Liver (tissue), 9 donors: Measurements from ENCODE around the gene TEC. TPM values are rescaled to one million over a fixed set of nuclear protein-coding genes. Genes with fewer than 3 reads are reported as not detected.

Source experiments
- DNase-seq: peaks from one replicate; pipeline ENCODE4 v3.0.0-alpha.2; 2017; ENCODE audit warnings: low spot score
- H3K27ac ChIP-seq, 2 donors: one replicate each; pipeline ENCODE4 v1.7.0; 2013; ENCODE audit warnings: inconsistent platforms in 2 of 2, low read length in 2 of 2, control low read depth in 1 of 2, low read depth in 1 of 2, mild to moderate bottlenecking in 1 of 2
- H3K27me3 ChIP-seq, 4 donors: one replicate each; pipeline versions ENCODE4 v1.6.1 to v1.7.0; 2013; ENCODE audit warnings: low read length in 3 of 4, inconsistent platforms in 1 of 4, mild to moderate bottlenecking in 1 of 4, moderate library complexity in 1 of 4; ENCODE audit not compliant: control insufficient read depth in 4 of 4, insufficient read depth in 4 of 4
- H3K36me3 ChIP-seq, 4 donors: one replicate each; pipeline versions ENCODE4 v1.6.1 to v1.7.0; 2013; ENCODE audit warnings: low read length in 3 of 4, mild to moderate bottlenecking in 3 of 4, low read depth in 1 of 4, moderate library complexity in 1 of 4; ENCODE audit not compliant: control insufficient read depth in 4 of 4, insufficient read depth in 3 of 4
- H3K4me1 ChIP-seq, 4 donors: one replicate each; pipeline versions ENCODE4 v1.6.1 to v1.7.0; 2013; ENCODE audit warnings: low read length in 3 of 4, mild to moderate bottlenecking in 3 of 4, moderate library complexity in 1 of 4; ENCODE audit not compliant: control insufficient read depth in 4 of 4, insufficient read depth in 4 of 4
- H3K4me3 ChIP-seq, 3 donors: one replicate each; pipeline versions ENCODE4 v1.6.1 to v1.7.0; 2013; ENCODE audit warnings: low read length in 3 of 3, control low read depth in 1 of 3, low read depth in 1 of 3, mild to moderate bottlenecking in 1 of 3
- H3K9ac ChIP-seq, 2 donors: one replicate each; pipeline ENCODE4 v1.7.0; 2013; ENCODE audit warnings: low read length in 2 of 2, mild to moderate bottlenecking in 2 of 2, moderate library complexity in 2 of 2, control low read depth in 1 of 2, low read depth in 1 of 2
- H3K9me3 ChIP-seq, 4 donors: one replicate each; pipeline versions ENCODE4 v1.6.1 to v1.7.0; 2013; ENCODE audit warnings: low read length in 3 of 4; ENCODE audit not compliant: control insufficient read depth in 4 of 4
- ATF3 ChIP-seq: IDR thresholded peaks from 2 replicates; pipeline ENCODE4 v1.6.1; 2016; ENCODE audit warnings: antibody characterized with exemption
- CTCF ChIP-seq: fragments of 150-350 bp; IDR thresholded peaks from 2 replicates; pipeline ENCODE4 v1.5.1; 2017; ENCODE audit warnings: improper control_type of control experiment, low read depth, low read length; ENCODE audit not compliant: missing input control
- EGR1 ChIP-seq, 2 donors: IDR thresholded peaks; 2 replicates each; pipeline ENCODE4 v1.6.1; 2016 to 2018; ENCODE audit warnings: antibody characterized with exemption in 2 of 2, low read depth in 2 of 2
- FOXA1 ChIP-seq: IDR thresholded peaks from 2 replicates; pipeline ENCODE4 v1.6.1; 2016; ENCODE audit warnings: antibody characterized with exemption
- FOXA2 ChIP-seq: IDR thresholded peaks from 2 replicates; pipeline ENCODE4 v1.6.1; 2016; ENCODE audit warnings: antibody characterized with exemption
- GABPA ChIP-seq, 2 donors: IDR thresholded peaks in 1 of 2; conservative IDR thresholded peaks in 1 of 2; 2 replicates each; pipeline ENCODE4 v1.6.1; 2016; ENCODE audit warnings: antibody characterized with exemption in 2 of 2, mild to moderate bottlenecking in 1 of 2, moderate library complexity in 1 of 2
- HNF4A ChIP-seq, 2 donors: conservative IDR thresholded peaks; 2 replicates each; pipeline ENCODE4 v1.6.1; 2016; ENCODE audit warnings: antibody characterized with exemption in 2 of 2, mild to moderate bottlenecking in 2 of 2
- HNF4G ChIP-seq: IDR thresholded peaks from 2 replicates; pipeline ENCODE4 v1.6.1; 2016; ENCODE audit warnings: antibody characterized with exemption
- JUND ChIP-seq, 2 donors: IDR thresholded peaks; 2 replicates each; pipeline ENCODE4 v1.6.1; 2016; ENCODE audit warnings: antibody characterized with exemption in 2 of 2
- MAX ChIP-seq: IDR thresholded peaks from 2 replicates; pipeline ENCODE4 v1.6.1; 2016; ENCODE audit warnings: antibody characterized with exemption
- NR2F2 ChIP-seq: IDR thresholded peaks from 2 replicates; pipeline ENCODE4 v1.6.1; 2016; ENCODE audit warnings: antibody characterized with exemption
- RAD21 ChIP-seq, 2 donors: IDR thresholded peaks; 2 replicates each; pipeline ENCODE4 v1.6.1; 2016; ENCODE audit warnings: antibody characterized with exemption in 2 of 2, mild to moderate bottlenecking in 2 of 2
- REST ChIP-seq: IDR thresholded peaks from 2 replicates; pipeline ENCODE4 v1.6.1; 2016; ENCODE audit warnings: antibody characterized with exemption, mild to moderate bottlenecking
- RXRA ChIP-seq, 2 donors: IDR thresholded peaks; 2 replicates each; pipeline ENCODE4 v1.6.1; 2017 to 2018; ENCODE audit warnings: antibody characterized with exemption in 2 of 2, mild to moderate bottlenecking in 1 of 2
- SP1 ChIP-seq: IDR thresholded peaks from 2 replicates; pipeline ENCODE4 v1.6.1; 2018; ENCODE audit warnings: antibody characterized with exemption, mild to moderate bottlenecking
- TAF1 ChIP-seq: conservative IDR thresholded peaks from 2 replicates; pipeline ENCODE4 v1.6.1; 2016; ENCODE audit warnings: antibody characterized with exemption, mild to moderate bottlenecking
- YY1 ChIP-seq: IDR thresholded peaks from 2 replicates; pipeline ENCODE4 v1.6.1; 2016; ENCODE audit warnings: antibody characterized with exemption, mild to moderate bottlenecking
- ZBTB33 ChIP-seq: IDR thresholded peaks from 2 replicates; pipeline ENCODE4 v1.6.1; 2016; ENCODE audit warnings: antibody characterized with exemption
- WGBS: extraction: QIAGEN DNeasy Blood & Tissue Kit; methylation state at CpG from one replicate; pipeline ENCODE4 v1.1.7; 2013; 5-methylcytosine and 5-hydroxymethylcytosine counted together
- polyA plus RNA-seq, 2 donors: library from polyadenylated mRNA; stranded (reverse) in 1 of 2; unstranded in 1 of 2; fragments of 200-250 nt in 1 of 2; fragments of >200 nt in 1 of 2; fragmentation: Nextera tagmentation in 1 of 2; extraction: Ambion mirVana in 1 of 2; gene quantifications; one replicate each; pipeline versions ENCODE4 v1.2.1 to v1.2.3, GENCODE V29; 2013 to 2015
- total RNA-seq, 2 donors: library from RNA; depleted of rRNA; stranded (reverse); fragments of >200 nt; gene quantifications; one replicate each; pipeline ENCODE4 v1.2.3, GENCODE V29; 2014
- donor health status: healthy.
- donor health status: healthy.
- donor health status: healthy.
- donor health status: healthy.
- donor health status: healthy.

The TEC gene
- total and polyA plus RNA-seq, 4 donors: 1.1 to 4.7 (median 2.0) TPM

- TF ChIP-seq GABPA (IDR thresholded peaks at IDR 0.05 in 1 of 2, conservative IDR thresholded peaks at IDR 0.05 in 1 of 2): no peak
- no peak for TF ChIP-seq NR2F2
- TF ChIP-seq RAD21 (IDR thresholded peaks at IDR 0.05): no peak
- no peak for TF ChIP-seq SP1
- TF ChIP-seq MAX: no peak
- TF ChIP-seq YY1: no peak
- no peak for TF ChIP-seq HNF4A (conservative IDR thresholded peaks at IDR 0.05)
- no peak for TF ChIP-seq FOXA1
Observed at GRCh38 chr4:48105230-48105629, 164.4 kb downstream of the TEC start (continued).

- no peak overlapping the region for H3K4me3 ChIP-seq
- WGBS: 79% methylated on average over 3 of the region's 3 CpGs
Observed at GRCh38 chr4:48103483-48104139, 166.0 kb downstream of the TEC start.

GRCh38 chr4:48102303-48102702, 167.3 kb downstream of the TEC start:
- no peak for DNase-seq
- WGBS: 86% methylated on average over 3 of the region's 3 CpGs
- H3K9ac ChIP-seq: no peak overlapping the region
- H3K27ac ChIP-seq: no peak overlapping the region
- no peak for TF ChIP-seq TAF1
- TF ChIP-seq HNF4G: no peak
- no peak for TF ChIP-seq YY1
- TF ChIP-seq ZBTB33: no peak
- TF ChIP-seq HNF4A (conservative IDR thresholded peaks at IDR 0.05): no peak
- no peak for TF ChIP-seq MAX
- TF ChIP-seq RXRA (IDR thresholded peaks at IDR 0.05): no peak
- TF ChIP-seq NR2F2: no peak
- no peak for TF ChIP-seq JUND (IDR thresholded peaks at IDR 0.05)
- TF ChIP-seq RAD21 (IDR thresholded peaks at IDR 0.05): no peak
- TF ChIP-seq CTCF: no peak
- no peak for TF ChIP-seq EGR1 (IDR thresholded peaks at IDR 0.05; ENCODE audit: low read depth in 2 of 2)
- TF ChIP-seq GABPA (IDR thresholded peaks at IDR 0.05 in 1 of 2, conservative IDR thresholded peaks at IDR 0.05 in 1 of 2): no peak
- TF ChIP-seq FOXA1: no peak
- no peak for TF ChIP-seq REST
- TF ChIP-seq ATF3: no peak
- no peak for TF ChIP-seq SP1
- no peak for TF ChIP-seq FOXA2
- no peak overlapping the region for H3K4me3 ChIP-seq
- H3K9me3 ChIP-seq: no peaks in the 10 kb centered on the region
- no peaks in the 10 kb centered on the region for H3K4me1 ChIP-seq
- H3K27me3 ChIP-seq: no peaks in the 10 kb centered on the region
- H3K36me3 ChIP-seq: no peaks in the 10 kb centered on the region

More at GRCh38 chr4:48103483-48104139, 166.0 kb downstream of the TEC start:
- Histone ChIP-seq H3K36me3 (no peaks in the 10 kb centered on the region), H3K9me3 (no peaks in the 10 kb centered on the region), H3K27ac (no peak overlapping the region), H3K27me3 (no peaks in the 10 kb centered on the region), H3K9ac (no peak overlapping the region), H3K4me1 (peaks cover 0 to 6% (median 5%) of the 10 kb centered on the region in 4 donors)
- no peak for DNase-seq
- TF ChIP-seq TAF1 (no peak), YY1 (no peak), FOXA1 (no peak), EGR1 (IDR thresholded peaks at IDR 0.05; ENCODE audit: low read depth in 2 of 2) (no peak), FOXA2 (no peak), HNF4A (conservative IDR thresholded peaks at IDR 0.05) (no peak), GABPA (IDR thresholded peaks at IDR 0.05 in 1 of 2, conservative IDR thresholded peaks at IDR 0.05 in 1 of 2) (no peak)
